Neuronal stem cell (in vitro differentiated cells): ENCODE measurements around the gene OR3A2.

Experiments
- DNase-seq: peaks from one replicate; pipeline ENCODE4 v3.0.0-alpha.2; 2013; ENCODE audit warnings: low spot score
- H2AFZ ChIP-seq: one replicate; pipeline ENCODE4 v1.6.1; 2013; ENCODE audit warnings: mild to moderate bottlenecking, low read length, inconsistent platforms
- H2AK5ac ChIP-seq: 2 replicates; pipeline ENCODE4 v1.6.1; 2013; ENCODE audit warnings: low read depth, mild to moderate bottlenecking, inconsistent platforms, low read length, moderate library complexity, mixed read lengths
- H2BK120ac ChIP-seq: 2 replicates; pipeline ENCODE4 v1.6.1; 2013; ENCODE audit warnings: low read depth, mild to moderate bottlenecking, inconsistent platforms, low read length, moderate library complexity, mixed read lengths
- H2BK12ac ChIP-seq: one replicate; pipeline ENCODE4 v1.6.1; 2013; ENCODE audit warnings: low read length, inconsistent platforms
- H2BK15ac ChIP-seq: 2 replicates; pipeline ENCODE4 v1.6.1; 2013; ENCODE audit warnings: mild to moderate bottlenecking, low read length, inconsistent platforms, mixed read lengths
- H2BK5ac ChIP-seq: one replicate; pipeline ENCODE4 v1.6.1; 2013; ENCODE audit warnings: inconsistent platforms, mild to moderate bottlenecking, low read length, moderate library complexity
- H3K14ac ChIP-seq: one replicate; pipeline ENCODE4 v1.6.1; 2013; ENCODE audit warnings: low read length, inconsistent platforms
- H3K18ac ChIP-seq: 2 replicates; pipeline ENCODE4 v1.6.1; 2013; ENCODE audit warnings: low read length, inconsistent platforms
- H3K23ac ChIP-seq: 2 replicates; pipeline ENCODE4 v1.6.1; 2013; ENCODE audit warnings: low read depth, mild to moderate bottlenecking, mixed read lengths, low read length, inconsistent platforms; ENCODE audit not compliant: poor library complexity
- H3K27ac ChIP-seq: replicated peaks from 3 replicates; pipeline ENCODE4 v1.5.1; 2013; ENCODE audit warnings: low read length, inconsistent platforms
- H3K27me3 ChIP-seq, 3 experiments: 2 replicates each; pipeline ENCODE4 v1.6.1; 2013; ENCODE audit warnings: low read length in 3 of 3, mild to moderate bottlenecking in 2 of 3, inconsistent platforms in 1 of 3, low read depth in 1 of 3, mixed read lengths in 1 of 3, moderate library complexity in 1 of 3; ENCODE audit not compliant: control insufficient read depth in 3 of 3, insufficient read depth in 3 of 3
- H3K36me3 ChIP-seq, 2 donors: replicated peaks in 1 of 2; 2 replicates each; pipeline ENCODE4 v1.6.1; 2013; ENCODE audit warnings: low read length in 2 of 2; ENCODE audit not compliant: control insufficient read depth in 2 of 2, insufficient read depth in 2 of 2
- H3K4ac ChIP-seq: 2 replicates; pipeline ENCODE4 v1.6.1; 2013; ENCODE audit warnings: inconsistent platforms, mild to moderate bottlenecking, low read length, moderate library complexity
- H3K4me1 ChIP-seq, 2 donors: 1 replicate in 1 of 2; 2 replicates in 1 of 2; pipeline ENCODE4 v1.6.1; 2013; ENCODE audit warnings: low read length in 2 of 2, low read depth in 1 of 2; ENCODE audit not compliant: control insufficient read depth in 2 of 2, insufficient read depth in 1 of 2
- H3K4me2 ChIP-seq: one replicate; pipeline ENCODE4 v1.6.1; 2013; ENCODE audit warnings: mild to moderate bottlenecking, low read length, inconsistent platforms; ENCODE audit not compliant: insufficient read depth, poor library complexity, severe bottlenecking
- H3K4me3 ChIP-seq, 2 donors: 2 replicates each; pipeline ENCODE4 v1.5.1; 2013; ENCODE audit warnings: low read length in 2 of 2, mild to moderate bottlenecking in 2 of 2, inconsistent platforms in 1 of 2, moderate library complexity in 1 of 2
- H3K79me1 ChIP-seq: one replicate; pipeline ENCODE4 v1.6.1; 2013; ENCODE audit warnings: low read depth, mild to moderate bottlenecking, inconsistent platforms, low read length, moderate library complexity
- H3K9ac ChIP-seq: one replicate; pipeline ENCODE4 v1.6.1; 2013; ENCODE audit warnings: mild to moderate bottlenecking, low read depth, low read length, inconsistent platforms; ENCODE audit not compliant: poor library complexity
- H3K9me3 ChIP-seq, 2 donors: replicated peaks in 1 of 2; 2 replicates each; pipeline versions ENCODE3 to v1.6.1; 2013; ENCODE audit warnings: low read length in 2 of 2, mild to moderate bottlenecking in 2 of 2, inconsistent platforms in 1 of 2, low read depth in 1 of 2, mixed read lengths in 1 of 2, moderate library complexity in 1 of 2; ENCODE audit not compliant: control insufficient read depth in 2 of 2, insufficient read depth in 1 of 2
- H4K8ac ChIP-seq: one replicate; pipeline ENCODE4 v1.6.1; 2013; ENCODE audit warnings: low read depth, mild to moderate bottlenecking, inconsistent platforms, low read length, moderate library complexity
- H4K91ac ChIP-seq: one replicate; pipeline ENCODE4 v1.6.1; 2013; ENCODE audit warnings: low read length, low read depth, mild to moderate bottlenecking, inconsistent platforms; ENCODE audit not compliant: poor library complexity
- WGBS, 2 donors: extraction: QIAGEN DNeasy Blood & Tissue Kit; methylation state at CpG; one replicate each; pipeline ENCODE4 v1.1.7; 2013; ENCODE audit warnings: missing lambda C conversion rate in 2 of 2, mixed read lengths in 1 of 2; ENCODE audit not compliant: insufficient read length in 2 of 2, insufficient replicate concordance in 1 of 2; ENCODE audit errors: extremely low coverage in 2 of 2; 5-methylcytosine and 5-hydroxymethylcytosine counted together

OR3A2 gene

DNA sequence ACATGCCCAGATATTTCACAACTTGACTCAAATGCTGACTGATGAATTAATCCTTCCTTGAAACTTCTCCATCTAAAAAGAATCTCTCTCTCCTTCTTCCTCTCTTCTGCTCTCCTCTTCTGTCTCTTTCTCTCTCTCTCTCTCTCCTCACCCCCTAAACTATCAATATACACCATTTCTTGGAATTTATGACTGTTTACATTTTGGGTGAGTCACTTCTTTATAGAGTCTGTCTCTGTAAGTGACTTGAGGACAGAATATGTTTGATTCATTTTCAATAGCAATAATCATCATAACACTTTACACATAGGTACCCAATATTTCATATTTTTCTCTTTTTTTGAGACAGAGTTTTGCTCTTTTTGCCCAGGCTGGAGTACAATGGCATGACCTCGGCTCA lies 103.2 kb downstream of the OR3A2 start:
- H3K23ac ChIP-seq, result no peak overlapping the region
- WGBS, 2 donors, result no CpG with 5 or more reads among the region's 1 CpG
- no peak overlapping the region for H4K91ac ChIP-seq
- H3K27ac ChIP-seq, result no peak overlapping the region
- H3K18ac ChIP-seq, result no peak overlapping the region
- DNase-seq, result no peak
- H3K9ac ChIP-seq, result no peak overlapping the region
- H3K79me1 ChIP-seq, result no peaks in the 10 kb centered on the region
- no peaks in the 10 kb centered on the region for H3K27me3 ChIP-seq
- H3K36me3 ChIP-seq, result no peaks in the 10 kb centered on the region
- H2AFZ ChIP-seq, result no peak overlapping the region
- H2BK15ac ChIP-seq, result no peak overlapping the region
- H3K4me2 ChIP-seq, result no peak overlapping the region
- H2BK5ac ChIP-seq, result no peak overlapping the region
- H3K14ac ChIP-seq, result no peak overlapping the region
- no peak overlapping the region for H3K4me3 ChIP-seq
- no peak overlapping the region for H2BK120ac ChIP-seq
- no peaks in the 10 kb centered on the region for H3K9me3 ChIP-seq
- H2AK5ac ChIP-seq, result no peak overlapping the region
- H2BK12ac ChIP-seq, result no peak overlapping the region
- H3K4ac ChIP-seq, result no peak overlapping the region
- no peaks in the 10 kb centered on the region for H3K4me1 ChIP-seq
- H4K8ac ChIP-seq, result no peak overlapping the region

GRCh38 chr17:3276126-3276525 lies 110.0 kb downstream of the OR3A2 start:
- Histone ChIP-seq H2BK15ac (no peak overlapping the region), H3K4me3 (no peak overlapping the region), H3K36me3 (no peaks in the 10 kb centered on the region), H3K4me2 (no peak overlapping the region), H4K91ac (no peak overlapping the region), H3K23ac (no peak overlapping the region), H4K8ac (no peak overlapping the region), H3K4ac (no peak overlapping the region), H2AK5ac (no peak overlapping the region), H3K9me3 (no peaks in the 10 kb centered on the region), H3K27me3 (no peaks in the 10 kb centered on the region), H2BK12ac (no peak overlapping the region), H3K14ac (no peak overlapping the region), H3K27ac (no peak overlapping the region), H3K79me1 (no peaks in the 10 kb centered on the region), H3K9ac (no peak overlapping the region), H2BK120ac (no peak overlapping the region), H2BK5ac (no peak overlapping the region), H3K4me1 (no peaks in the 10 kb centered on the region), H3K18ac (no peak overlapping the region), H2AFZ (no peak overlapping the region)
- DNase-seq, result no peak
- WGBS, 2 donors, result no CpG with 5 or more reads among the region's 4 CpGs

- no peak for DNase-seq
- Histone ChIP-seq H2BK120ac (no peak overlapping the region), H2BK15ac (no peak overlapping the region), H3K4ac (no peak overlapping the region), H2AFZ (no peak overlapping the region), H3K4me2 (no peak overlapping the region), H3K27ac (no peak overlapping the region), H3K23ac (no peak overlapping the region), H3K4me1 (no peaks in the 10 kb centered on the region), H3K9ac (no peak overlapping the region), H3K27me3 (no peaks in the 10 kb centered on the region), H4K8ac (no peak overlapping the region), H3K14ac (no peak overlapping the region), H3K9me3 (no peaks in the 10 kb centered on the region), H3K18ac (no peak overlapping the region), H4K91ac (no peak overlapping the region), H2BK12ac (no peak overlapping the region), H2AK5ac (no peak overlapping the region), H3K36me3 (no peaks in the 10 kb centered on the region), H3K79me1 (no peaks in the 10 kb centered on the region), H2BK5ac (no peak overlapping the region), H3K4me3 (no peak overlapping the region)
- WGBS, 2 donors, result no CpG with 5 or more reads among the region's 5 CpGs
Measured at GRCh38 chr17:3271072-3271848, 114.8 kb downstream of the OR3A2 start.

- Histone ChIP-seq H2BK120ac (no peak overlapping the region), H3K4me2 (no peak overlapping the region), H3K23ac (peak overlapping the region; percentile 81), H3K14ac (no peak overlapping the region), H3K9me3 (no peaks in the 10 kb centered on the region), H3K9ac (no peak overlapping the region), H3K18ac (no peak overlapping the region), H3K4ac (no peak overlapping the region), H3K4me1 (no peaks in the 10 kb centered on the region), H2AK5ac (no peak overlapping the region), H2AFZ (no peak overlapping the region), H4K8ac (no peak overlapping the region), H2BK15ac (no peak overlapping the region), H4K91ac (no peak overlapping the region), H3K27ac (no peak overlapping the region), H3K4me3 (no peak overlapping the region), H3K27me3 (peaks cover 0 to 10% (median 0%) of the 10 kb centered on the region in 3 experiments), H3K79me1 (no peaks in the 10 kb centered on the region), H2BK12ac (no peak overlapping the region), H2BK5ac (no peak overlapping the region), H3K36me3 (no peaks in the 10 kb centered on the region)
- DNase-seq, result no peak
- 100% methylated on average over 1 of the region's 13 CpGs; no CpG with 5 or more reads in 1 of the 2 donors for WGBS, 2 donors
Measured at GRCh38 chr17:3260600-3260999, 125.5 kb downstream of the OR3A2 start.
